ENCODE results near the gene DUS1L. TPM values are rescaled to one million over a fixed set of nuclear protein-coding genes. Genes with fewer than 3 reads are reported as not detected.

Gene DUS1L
- total RNA-seq, 1 experiment from 2014 or later = 176 TPM

GRCh38 chr17:82053556-82054263 is 11.9 kb downstream of the DUS1L start:
- Histone ChIP-seq H4K20me1 (ENCODE audit: insufficient read depth) (no peaks in the 10 kb centered on the region; the same call in 1 of the 2 replicates), H3K4me3 (replicated peaks in 1 of 2; ENCODE audit: low read depth in 1 of 2, low read length in 2 of 2) (peak overlapping the region in 1 of 2 experiments; percentile 99; a peak in 2 of 4 replicates), H3K4me2 (ENCODE audit: low read length) (peak overlapping the region; percentile 89), H3K9me3 (ENCODE audit: control insufficient read depth in 1 of 2, insufficient read depth in 1 of 2, low read depth in 1 of 2, low read length in 2 of 2) (no peaks in the 10 kb centered on the region), H3K79me2 (ENCODE audit: insufficient read depth, low read length) (peaks cover 41% of the 10 kb centered on the region), H2AFZ (ENCODE audit: low read depth, low read length, poor library complexity, severe bottlenecking) (no peak overlapping the region), H3K27me3 (ENCODE audit: insufficient read depth, low read length) (no peaks in the 10 kb centered on the region), H3K9ac (ENCODE audit: low read length) (peak overlapping the region; percentile 89; the same call in 1 of the 2 replicates), H3K36me3 (ENCODE audit: control insufficient read depth in 1 of 2, insufficient read depth in 2 of 2, low read length in 2 of 2) (peaks cover 13 to 49% of the 10 kb centered on the region in 2 experiments; a peak in 3 of 4 replicates), H3K27ac (ENCODE audit: low read depth, low read length) (no peak overlapping the region; the same call in 1 of the 2 replicates), H3K9me2 (ENCODE audit: insufficient read depth) (no peaks in the 10 kb centered on the region), H3K4me1 (ENCODE audit: control insufficient read depth in 1 of 2, insufficient read depth in 2 of 2, low read length in 2 of 2) (peaks cover 13 to 34% of the 10 kb centered on the region in 2 experiments; a peak in 3 of 4 replicates)
- CTCF ChIA-PET = interaction anchor here (0.8 kb wide), 1 partner anchor 16 kb away, joined by 3 read pairs; the partner anchor contains the start of gene DCXR
- ATAC-seq (no peak), DNase-seq (ENCODE audit: low read depth, low spot score) (no peak)
- TF ChIP-seq EGR1 (IDR thresholded peaks at IDR 0.05; ENCODE audit: low read depth) (no peak), SIN3A (IDR thresholded peaks at IDR 0.05; ENCODE audit: low read depth) (no peak), TCF7L2 (IDR thresholded peaks at IDR 0.05; ENCODE audit: borderline replicate concordance, extremely low read depth, insufficient read depth, insufficient read length) (no peak), CBX3 (IDR thresholded peaks at IDR 0.05; ENCODE audit: low read depth) (no peak), ZNF274 (IDR thresholded peaks at IDR 0.05; ENCODE audit: low read depth, low read length) (no peak), SRF (IDR thresholded peaks at IDR 0.05; ENCODE audit: low read depth) (no peak), EZH2phosphoT487 (IDR thresholded peaks at IDR 0.05; ENCODE audit: borderline replicate concordance) (no peak), RAD21 (IDR thresholded peaks at IDR 0.05; ENCODE audit: low read depth) (no peak), ZFX (IDR thresholded peaks at IDR 0.05) (no peak), POLR2A (IDR thresholded peaks at IDR 0.05; ENCODE audit: borderline replicate concordance, extremely low read depth, insufficient read depth, insufficient read length) (no peak), CTCF (IDR thresholded peaks at IDR 0.05 in 2 of 3, conservative IDR thresholded peaks at IDR 0.05 in 1 of 3; ENCODE audit: borderline replicate concordance in 1 of 3, insufficient read depth in 1 of 3, low read depth in 2 of 3, low read length in 2 of 3) (no peak), YY1 (IDR thresholded peaks at IDR 0.05; ENCODE audit: extremely low read depth, insufficient replicate concordance, low read depth, low read length) (no peak), ELF1 (IDR thresholded peaks at IDR 0.05; ENCODE audit: borderline replicate concordance, low read depth) (no peak), ZBTB33 (IDR thresholded peaks at IDR 0.05; ENCODE audit: extremely low read depth, insufficient replicate concordance, low read length) (no peak), POLR2AphosphoS5 (IDR thresholded peaks at IDR 0.05; ENCODE audit: low read depth, low read length) (no peak), JUND (IDR thresholded peaks at IDR 0.05) (no peak)
- TF ChIP-seq, protein P1, sequence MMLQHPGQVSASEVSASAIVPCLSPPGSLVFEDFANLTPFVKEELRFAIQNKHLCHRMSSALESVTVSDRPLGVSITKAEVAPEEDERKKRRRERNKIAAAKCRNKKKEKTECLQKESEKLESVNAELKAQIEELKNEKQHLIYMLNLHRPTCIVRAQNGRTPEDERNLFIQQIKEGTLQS (IDR thresholded peaks at IDR 0.05) = no peak
- TF ChIP-seq, protein P2, sequence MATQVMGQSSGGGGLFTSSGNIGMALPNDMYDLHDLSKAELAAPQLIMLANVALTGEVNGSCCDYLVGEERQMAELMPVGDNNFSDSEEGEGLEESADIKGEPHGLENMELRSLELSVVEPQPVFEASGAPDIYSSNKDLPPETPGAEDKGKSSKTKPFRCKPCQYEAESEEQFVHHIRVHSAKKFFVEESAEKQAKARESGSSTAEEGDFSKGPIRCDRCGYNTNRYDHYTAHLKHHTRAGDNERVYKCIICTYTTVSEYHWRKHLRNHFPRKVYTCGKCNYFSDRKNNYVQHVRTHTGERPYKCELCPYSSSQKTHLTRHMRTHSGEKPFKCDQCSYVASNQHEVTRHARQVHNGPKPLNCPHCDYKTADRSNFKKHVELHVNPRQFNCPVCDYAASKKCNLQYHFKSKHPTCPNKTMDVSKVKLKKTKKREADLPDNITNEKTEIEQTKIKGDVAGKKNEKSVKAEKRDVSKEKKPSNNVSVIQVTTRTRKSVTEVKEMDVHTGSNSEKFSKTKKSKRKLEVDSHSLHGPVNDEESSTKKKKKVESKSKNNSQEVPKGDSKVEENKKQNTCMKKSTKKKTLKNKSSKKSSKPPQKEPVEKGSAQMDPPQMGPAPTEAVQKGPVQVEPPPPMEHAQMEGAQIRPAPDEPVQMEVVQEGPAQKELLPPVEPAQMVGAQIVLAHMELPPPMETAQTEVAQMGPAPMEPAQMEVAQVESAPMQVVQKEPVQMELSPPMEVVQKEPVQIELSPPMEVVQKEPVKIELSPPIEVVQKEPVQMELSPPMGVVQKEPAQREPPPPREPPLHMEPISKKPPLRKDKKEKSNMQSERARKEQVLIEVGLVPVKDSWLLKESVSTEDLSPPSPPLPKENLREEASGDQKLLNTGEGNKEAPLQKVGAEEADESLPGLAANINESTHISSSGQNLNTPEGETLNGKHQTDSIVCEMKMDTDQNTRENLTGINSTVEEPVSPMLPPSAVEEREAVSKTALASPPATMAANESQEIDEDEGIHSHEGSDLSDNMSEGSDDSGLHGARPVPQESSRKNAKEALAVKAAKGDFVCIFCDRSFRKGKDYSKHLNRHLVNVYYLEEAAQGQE (IDR thresholded peaks at IDR 0.05; ENCODE audit: low read depth) = no peak
- TF ChIP-seq, protein P3, sequence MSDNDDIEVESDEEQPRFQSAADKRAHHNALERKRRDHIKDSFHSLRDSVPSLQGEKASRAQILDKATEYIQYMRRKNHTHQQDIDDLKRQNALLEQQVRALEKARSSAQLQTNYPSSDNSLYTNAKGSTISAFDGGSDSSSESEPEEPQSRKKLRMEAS (IDR thresholded peaks at IDR 0.05) = no peak
- BruUV-seq (replicated peaks) = no TSS peak
- intact Hi-C loops (cut with micrococcal nuclease) = no loop called here
- RAD21 ChIA-PET (ENCODE audit: low non-redundant PET in 1 of 2, low total read pairs in 2 of 2, uncharacterized antibody in 2 of 2, unreplicated experiment in 2 of 2) = interaction anchor here in 1 of 2 experiments (1.2 kb wide), 1 partner anchor 23 kb away, joined by 3 read pairs; no protein-coding TSS in a partner anchor
- POLR2A ChIA-PET = no interaction called here
